Stimulated activated CD4-positive, alpha-beta T cell treated with anti-CD3 and anti-CD28 coated beads, Interleukin-4, amount 100 ng/mL, for 1 hour (primary cell): ENCODE measurements around the gene TACSTD2.
"Not testable (repeated sequence)": the region's sequence is repeated elsewhere in the genome, so short reads cannot be mapped to it uniquely, and the experiment has no call there.

Source experiments
- DNase-seq: peaks from one replicate; pipeline ENCODE4 v3.0.0-alpha.2; 2020

Gene TACSTD2, protein sequence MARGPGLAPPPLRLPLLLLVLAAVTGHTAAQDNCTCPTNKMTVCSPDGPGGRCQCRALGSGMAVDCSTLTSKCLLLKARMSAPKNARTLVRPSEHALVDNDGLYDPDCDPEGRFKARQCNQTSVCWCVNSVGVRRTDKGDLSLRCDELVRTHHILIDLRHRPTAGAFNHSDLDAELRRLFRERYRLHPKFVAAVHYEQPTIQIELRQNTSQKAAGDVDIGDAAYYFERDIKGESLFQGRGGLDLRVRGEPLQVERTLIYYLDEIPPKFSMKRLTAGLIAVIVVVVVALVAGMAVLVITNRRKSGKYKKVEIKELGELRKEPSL

GRCh38 chr1:58576727-58577653 lies at the start of gene TACSTD2:
TSS of gene TACSTD2 (minus strand) at chr1:58577252. CDS start at chr1:58577156, 96 bp downstream.
- peak; percentile 5 for DNase-seq

- DNase-seq, result no peak
These were observed 49.2 kb upstream of the TACSTD2 start for GRCh38 chr1:58626293-58626692.

DNA sequence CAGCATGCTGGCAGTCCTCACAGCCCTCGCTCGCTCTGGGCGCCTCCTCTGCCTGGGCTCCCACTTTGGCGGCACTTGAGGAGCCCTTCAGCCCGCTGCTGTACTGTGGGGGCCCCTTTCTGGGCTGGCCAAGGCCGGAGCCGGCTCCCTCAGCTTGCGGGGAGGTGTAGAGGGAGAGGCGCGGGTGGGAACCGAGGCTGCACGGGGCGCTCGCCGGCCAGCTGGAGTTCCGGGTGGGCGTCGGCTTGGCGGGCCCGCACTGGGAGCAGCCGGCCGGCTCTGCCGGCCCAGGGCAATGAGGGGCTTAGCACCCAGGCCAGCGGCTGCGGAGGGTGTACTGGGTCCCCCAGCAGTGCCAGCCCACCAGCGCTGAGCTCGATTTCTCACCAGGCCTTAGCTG lies 46.2 kb upstream of the TACSTD2 start:
- not testable (repeated sequence) for DNase-seq

GRCh38 chr1:58622571-58622970 lies 45.5 kb upstream of the TACSTD2 start:
- no peak for DNase-seq

DNA sequence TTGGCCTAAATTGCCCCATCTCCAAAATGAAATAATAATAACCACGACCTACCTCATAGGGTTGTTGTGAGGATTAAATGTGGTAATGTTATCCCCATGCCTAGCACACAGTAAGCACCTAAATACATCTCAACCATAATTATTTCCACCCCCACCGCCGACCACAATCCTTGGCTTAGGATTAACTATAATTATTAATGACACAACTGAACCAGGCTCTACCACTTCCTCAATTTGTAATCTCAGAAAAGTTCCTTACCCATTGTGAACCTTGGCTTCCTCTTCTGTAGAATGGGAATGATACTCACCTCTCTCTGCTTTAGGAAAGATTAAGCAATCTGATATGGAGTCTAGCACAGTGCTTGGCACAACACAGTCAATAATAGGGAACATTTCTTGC lies 44.3 kb upstream of the TACSTD2 start:
- DNase-seq, result no peak

DNA sequence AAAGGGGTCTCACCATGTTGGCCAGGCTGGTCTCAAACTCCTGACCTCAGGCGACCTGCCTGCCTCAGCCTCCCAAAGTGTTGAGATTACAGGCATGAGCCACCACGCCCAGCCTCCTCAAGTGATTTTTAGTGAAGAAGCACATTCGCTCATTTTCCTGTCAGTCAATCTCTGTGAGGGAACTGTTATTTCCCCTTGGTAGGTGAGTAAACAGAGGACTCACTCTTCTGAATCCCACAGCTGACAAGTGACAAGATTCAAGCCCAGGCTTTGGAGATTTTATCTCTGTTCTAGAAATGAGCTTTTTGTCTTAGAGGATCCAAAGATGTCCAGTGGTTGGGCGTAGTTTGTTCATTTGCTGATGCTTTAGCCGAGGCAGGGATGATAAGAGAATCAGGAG lies 43.9 kb upstream of the TACSTD2 start:
- DNase-seq, result no peak

DNA sequence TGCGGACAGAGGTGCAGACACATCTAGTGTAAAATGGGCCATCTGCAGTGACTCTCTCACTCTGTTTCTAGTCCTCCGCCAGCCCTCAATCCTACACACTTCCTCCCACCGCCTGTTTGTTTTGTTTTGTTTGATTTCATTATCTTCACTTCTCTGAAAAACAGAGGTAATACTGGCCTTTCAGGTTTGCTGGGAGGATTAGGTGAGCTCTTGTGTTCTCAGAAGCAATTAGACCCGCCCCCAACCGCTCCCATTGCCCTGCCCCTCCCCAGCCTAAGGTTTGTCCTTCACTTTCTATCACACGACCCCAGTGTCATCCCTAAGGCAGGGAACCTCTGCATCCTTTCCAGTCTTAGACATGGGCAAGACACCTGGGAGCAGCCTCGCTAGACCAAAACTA lies 43.2 kb upstream of the TACSTD2 start:
- no peak for DNase-seq

DNA sequence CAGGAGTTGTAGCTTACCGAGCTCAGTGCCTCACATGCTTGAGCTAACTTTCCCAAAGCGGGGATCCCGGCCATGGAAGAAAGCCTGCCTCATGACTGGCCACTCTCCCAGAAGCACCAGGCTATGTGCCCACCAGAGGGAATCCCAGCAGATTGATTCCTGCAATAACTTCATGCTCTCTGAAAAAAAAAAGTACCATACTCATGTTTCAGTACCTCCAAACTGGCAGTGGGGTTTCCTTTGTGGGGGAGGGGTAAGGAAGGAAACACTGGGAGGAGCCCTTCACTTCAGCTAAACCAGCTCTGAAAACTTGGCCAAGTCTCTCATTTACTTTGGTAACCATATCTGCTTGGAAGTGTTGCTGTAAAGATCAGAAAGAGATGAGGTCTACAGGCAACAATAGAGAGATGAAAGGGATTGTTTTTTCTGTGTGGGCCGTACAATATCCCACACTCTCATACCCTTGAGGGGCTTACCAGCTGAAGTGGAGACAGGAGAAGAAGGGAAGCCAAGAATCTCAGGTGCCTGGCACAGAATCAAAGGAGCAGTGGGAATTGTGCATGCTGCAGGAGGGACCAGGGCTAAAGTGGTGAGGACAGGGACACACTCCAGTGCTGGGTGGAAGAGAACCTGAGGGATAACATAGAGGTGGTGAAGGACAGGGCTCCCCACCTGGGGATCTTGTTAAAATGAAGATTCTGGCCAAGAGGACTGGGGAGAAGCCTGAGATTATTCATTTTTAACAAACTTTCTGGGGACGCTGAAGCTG lies 42.4 kb upstream of the TACSTD2 start:
- no peak for DNase-seq

- DNase-seq, result no peak
These were observed 41.3 kb upstream of the TACSTD2 start for GRCh38 chr1:58618303-58618702.

GRCh38 chr1:58611861-58612385 lies 34.9 kb upstream of the TACSTD2 start:
- DNase-seq, result no peak

DNA sequence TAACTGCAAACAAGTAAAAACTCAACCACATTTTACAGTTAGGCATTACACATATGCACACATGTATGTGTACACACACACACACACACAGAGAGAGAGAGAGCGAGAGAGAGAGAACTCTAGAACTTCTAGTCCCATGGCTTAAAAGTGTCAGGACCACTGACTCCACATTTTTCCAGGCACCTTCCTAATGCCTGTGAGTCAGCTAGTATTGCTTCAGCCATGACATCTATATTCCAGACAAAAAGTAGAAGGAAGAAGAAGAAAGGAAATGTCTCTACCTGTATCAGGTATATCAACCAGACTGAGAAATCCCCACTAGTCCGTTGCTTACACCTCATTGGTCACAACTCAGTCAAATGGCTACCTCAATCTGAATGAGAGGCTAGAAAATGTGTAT lies 31.9 kb upstream of the TACSTD2 start:
- no peak for DNase-seq

GRCh38 chr1:58608297-58608696 lies 31.2 kb upstream of the TACSTD2 start:
- no peak for DNase-seq

- no peak for DNase-seq
These were observed 30.3 kb upstream of the TACSTD2 start for GRCh38 chr1:58607391-58607790.

DNA sequence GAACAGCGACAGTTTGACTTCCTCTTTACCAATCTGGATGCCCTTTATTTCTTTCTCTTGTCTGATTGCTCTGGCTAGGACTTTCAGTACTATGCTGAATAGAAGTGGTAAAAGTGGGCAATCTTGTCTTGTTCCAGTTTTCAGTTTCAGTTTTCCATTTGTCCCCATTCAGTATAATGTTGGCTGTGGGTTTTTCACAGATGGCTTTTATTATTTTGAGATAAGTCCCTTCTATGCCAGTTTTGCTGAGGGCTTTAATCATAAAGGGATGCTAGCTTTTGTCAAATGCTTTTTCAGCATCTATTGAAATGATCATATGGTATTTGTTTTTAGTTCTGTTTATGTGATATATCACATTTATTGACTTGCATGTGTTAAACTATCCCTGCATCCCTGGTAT lies 24.9 kb upstream of the TACSTD2 start:
- DNase-seq, result not testable (repeated sequence)

- DNase-seq, result no peak
These were observed 20.9 kb upstream of the TACSTD2 start for GRCh38 chr1:58597996-58598395.

GRCh38 chr1:58597076-58597475 lies 20.0 kb upstream of the TACSTD2 start:
- DNase-seq, result no peak

GRCh38 chr1:58596631-58597052 lies 19.6 kb upstream of the TACSTD2 start:
- no peak for DNase-seq

- DNase-seq, result no peak
These were observed 17.5 kb upstream of the TACSTD2 start for GRCh38 chr1:58594546-58594945.

DNA sequence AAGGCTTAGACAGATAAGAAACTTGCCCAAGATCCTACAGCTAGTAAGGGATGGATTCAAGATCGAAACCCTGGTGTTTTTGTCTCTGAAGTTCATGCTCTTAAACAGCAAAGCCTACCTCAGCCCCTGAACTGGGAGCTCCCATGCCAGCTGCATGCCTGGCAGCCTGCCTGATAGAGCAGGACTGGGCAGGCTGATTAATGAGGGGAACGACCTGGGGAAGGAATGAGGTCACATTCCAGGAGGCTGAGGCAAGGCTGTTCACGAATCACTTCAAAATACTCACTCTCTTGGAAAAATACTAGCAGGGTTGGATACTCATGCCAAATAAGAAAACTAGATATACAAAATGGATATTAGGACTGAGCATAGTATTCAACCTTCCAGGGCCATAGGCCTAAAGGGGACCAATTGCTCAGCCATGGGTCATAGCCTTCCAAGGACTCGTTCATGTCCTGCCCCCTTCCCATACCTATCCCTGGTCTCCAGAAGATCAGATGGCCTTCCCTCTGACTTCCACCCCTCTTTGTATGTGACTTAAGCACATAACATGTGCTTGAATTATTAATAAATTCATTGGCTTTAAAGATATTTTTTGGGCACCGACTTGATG lies 15.6 kb upstream of the TACSTD2 start:
- no peak for DNase-seq

DNA sequence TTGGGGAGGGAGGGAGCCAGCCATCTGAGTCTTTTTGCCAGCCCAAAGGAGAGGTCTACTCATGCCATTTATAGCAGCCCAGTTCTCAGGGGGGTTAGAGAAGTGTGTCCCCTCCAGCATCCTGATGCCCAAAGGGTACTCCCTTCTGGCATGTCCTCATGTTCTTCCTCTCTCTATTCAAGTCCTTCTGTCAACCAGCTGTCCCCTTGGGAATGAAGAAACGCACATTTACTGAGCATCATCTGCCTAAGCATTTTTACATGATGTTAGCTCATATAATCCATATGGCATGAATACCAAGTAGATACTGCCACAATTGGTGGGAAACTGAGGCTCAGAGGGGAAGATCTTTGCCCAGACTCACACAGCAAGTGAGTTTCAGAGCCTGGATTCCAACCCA lies 14.8 kb upstream of the TACSTD2 start:
- no peak for DNase-seq

GRCh38 chr1:58590019-58590418 lies 13.0 kb upstream of the TACSTD2 start:
- DNase-seq, result no peak

- no peak for DNase-seq
These were observed 11.3 kb upstream of the TACSTD2 start for GRCh38 chr1:58588396-58588795.

- DNase-seq, result no peak
These were observed 10.6 kb upstream of the TACSTD2 start for GRCh38 chr1:58587667-58588066.
